Lower leg skin (tissue), 4 donors: ENCODE results near the gene TMCO1. TPM values are rescaled to one million over a fixed set of nuclear protein-coding genes. Genes with fewer than 3 reads are reported as not detected.
"Not testable (repeated sequence)": the region's sequence is repeated elsewhere in the genome, so short reads cannot be mapped to it uniquely, and the experiment has no call there.

Experiments
- DNase-seq, 2 donors: peaks; one replicate each; pipeline ENCODE4 v3.0.0-alpha.2; 2019; ENCODE audit warnings: low spot score in 2 of 2
- H3K4me3 ChIP-seq: fragments of 200-600 bp; sonication (generic); 2 replicates; pipeline ENCODE4 v1.5.1; 2017; ENCODE audit warnings: mild to moderate bottlenecking, low read depth; ENCODE audit not compliant: poor library complexity, severe bottlenecking
- POLR2A ChIP-seq, 2 donors: fragments of 450-650 bp; IDR thresholded peaks; one replicate each; pipeline ENCODE4 v1.6.1; 2016 to 2017; ENCODE audit warnings: antibody characterized with exemption in 2 of 2, mild to moderate bottlenecking in 1 of 2, moderate library complexity in 1 of 2
- WGBS, 2 donors: methylation state at CpG; one replicate each; pipeline ENCODE4 v1.1.5; 2018; 5-methylcytosine and 5-hydroxymethylcytosine counted together
- intact Hi-C: fragments of 100-400 bp; cut with DNase I; formaldehyde crosslinking; loops from one replicate; pipeline ENCODE4 v1.15.0; 2023; ENCODE audit warnings: low total_unique reads
- total RNA-seq, 4 donors: library from RNA; depleted of rRNA; stranded (reverse); fragments of >200 nt; gene quantifications; one replicate each; pipeline ENCODE4 v1.1.0, GENCODE V29; 2016
- TF ChIP-seq, protein P1 (sequence below), 3 donors: fragments of 450-650 bp; IDR thresholded peaks; one replicate each; pipeline ENCODE4 v1.5.1; 2016; ENCODE audit warnings: antibody characterized with exemption in 3 of 3, mild to moderate bottlenecking in 3 of 3, moderate library complexity in 2 of 3

TMCO1 gene
- total RNA-seq, 4 donors from 2014 or later = 34.4 to 48.6 (median 42.7) TPM

DNA sequence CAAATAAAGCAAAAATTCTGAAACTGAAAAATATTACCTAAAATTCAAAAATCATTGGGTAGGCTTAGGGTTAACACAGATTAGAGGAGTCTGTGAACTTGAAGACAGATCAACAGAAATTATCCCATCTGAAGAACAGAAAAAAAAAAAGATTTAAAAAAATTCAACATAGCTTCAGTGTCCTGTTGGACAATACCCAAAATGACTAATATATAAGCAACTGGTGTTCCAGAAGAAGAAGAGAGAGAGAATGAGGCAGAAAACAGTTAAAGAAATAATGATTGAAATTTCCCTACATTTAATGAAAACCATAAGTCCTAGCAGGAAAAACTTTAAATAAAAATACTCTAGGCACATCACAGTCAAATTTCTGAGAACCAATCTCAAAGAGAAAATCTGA is 31.5 kb downstream of the TMCO1 start:
- TF ChIP-seq, protein P1, sequence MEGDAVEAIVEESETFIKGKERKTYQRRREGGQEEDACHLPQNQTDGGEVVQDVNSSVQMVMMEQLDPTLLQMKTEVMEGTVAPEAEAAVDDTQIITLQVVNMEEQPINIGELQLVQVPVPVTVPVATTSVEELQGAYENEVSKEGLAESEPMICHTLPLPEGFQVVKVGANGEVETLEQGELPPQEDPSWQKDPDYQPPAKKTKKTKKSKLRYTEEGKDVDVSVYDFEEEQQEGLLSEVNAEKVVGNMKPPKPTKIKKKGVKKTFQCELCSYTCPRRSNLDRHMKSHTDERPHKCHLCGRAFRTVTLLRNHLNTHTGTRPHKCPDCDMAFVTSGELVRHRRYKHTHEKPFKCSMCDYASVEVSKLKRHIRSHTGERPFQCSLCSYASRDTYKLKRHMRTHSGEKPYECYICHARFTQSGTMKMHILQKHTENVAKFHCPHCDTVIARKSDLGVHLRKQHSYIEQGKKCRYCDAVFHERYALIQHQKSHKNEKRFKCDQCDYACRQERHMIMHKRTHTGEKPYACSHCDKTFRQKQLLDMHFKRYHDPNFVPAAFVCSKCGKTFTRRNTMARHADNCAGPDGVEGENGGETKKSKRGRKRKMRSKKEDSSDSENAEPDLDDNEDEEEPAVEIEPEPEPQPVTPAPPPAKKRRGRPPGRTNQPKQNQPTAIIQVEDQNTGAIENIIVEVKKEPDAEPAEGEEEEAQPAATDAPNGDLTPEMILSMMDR (IDR thresholded peaks at IDR 0.05) = no peak
- TF ChIP-seq POLR2A (IDR thresholded peaks at IDR 0.05) = no peak
- intact Hi-C loops = no loop called here
- no peak for DNase-seq
- no peak overlapping the region for H3K4me3 ChIP-seq

GRCh38 chr1:165734906-165735305 is 33.8 kb downstream of the TMCO1 start:
- TF ChIP-seq POLR2A (IDR thresholded peaks at IDR 0.05) = no peak
- TF ChIP-seq, protein P1 (IDR thresholded peaks at IDR 0.05) = no peak
- no peak for DNase-seq
- intact Hi-C loops = no loop called here
- WGBS, 2 donors = 85 to 93% methylated on average over 3 of the region's 3 CpGs
- no peak overlapping the region for H3K4me3 ChIP-seq

GRCh38 chr1:165726841-165727240 is 41.8 kb downstream of the TMCO1 start:
- no peak for TF ChIP-seq POLR2A (IDR thresholded peaks at IDR 0.05)
- TF ChIP-seq, protein P1 (IDR thresholded peaks at IDR 0.05) = no peak
- intact Hi-C loops = no loop called here
- WGBS, 2 donors = 94 to 99% methylated on average over 2 of the region's 2 CpGs

DNA sequence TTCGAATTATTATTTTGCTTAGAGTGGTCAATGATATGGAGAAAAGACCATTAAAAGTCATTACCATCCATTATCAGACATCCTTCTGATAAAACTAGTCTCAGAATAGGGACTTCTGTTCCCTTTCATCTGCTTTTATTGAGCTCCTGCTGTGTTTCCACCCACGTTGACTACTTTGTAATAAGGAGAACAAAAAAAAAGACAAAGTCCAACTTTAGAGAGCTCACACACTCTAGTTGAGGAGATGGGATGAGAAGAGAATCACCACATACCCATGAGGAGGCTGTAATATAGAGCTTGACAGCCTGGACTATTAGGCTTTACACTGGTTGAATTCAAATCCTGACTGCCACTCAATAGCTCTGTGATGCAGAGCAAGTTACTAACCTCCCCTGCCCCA is 42.5 kb downstream of the TMCO1 start:
- intact Hi-C loops = no loop called here
- no peak overlapping the region for H3K4me3 ChIP-seq
- DNase-seq = no peak
- 91 to 99% methylated on average over 2 of the region's 2 CpGs for WGBS, 2 donors
- TF ChIP-seq, protein P1 (IDR thresholded peaks at IDR 0.05) = no peak
- TF ChIP-seq POLR2A (IDR thresholded peaks at IDR 0.05) = no peak

More at GRCh38 chr1:165726841-165727240, 41.8 kb downstream of the TMCO1 start:
- no peak for DNase-seq
- H3K4me3 ChIP-seq = no peak overlapping the region

GRCh38 chr1:165717918-165718515 is 50.7 kb downstream of the TMCO1 start:
- TF ChIP-seq, protein P1 (IDR thresholded peaks at IDR 0.05) = no peak
- TF ChIP-seq POLR2A (IDR thresholded peaks at IDR 0.05) = no peak
- intact Hi-C loops = loop anchor here (10.0 kb wide), 1 partner anchor 197 kb away; no protein-coding TSS in a partner anchor
- no peak overlapping the region for H3K4me3 ChIP-seq
- WGBS, 2 donors = 23 to 34% methylated on average over 4 of the region's 4 CpGs
- no peak for DNase-seq

DNA sequence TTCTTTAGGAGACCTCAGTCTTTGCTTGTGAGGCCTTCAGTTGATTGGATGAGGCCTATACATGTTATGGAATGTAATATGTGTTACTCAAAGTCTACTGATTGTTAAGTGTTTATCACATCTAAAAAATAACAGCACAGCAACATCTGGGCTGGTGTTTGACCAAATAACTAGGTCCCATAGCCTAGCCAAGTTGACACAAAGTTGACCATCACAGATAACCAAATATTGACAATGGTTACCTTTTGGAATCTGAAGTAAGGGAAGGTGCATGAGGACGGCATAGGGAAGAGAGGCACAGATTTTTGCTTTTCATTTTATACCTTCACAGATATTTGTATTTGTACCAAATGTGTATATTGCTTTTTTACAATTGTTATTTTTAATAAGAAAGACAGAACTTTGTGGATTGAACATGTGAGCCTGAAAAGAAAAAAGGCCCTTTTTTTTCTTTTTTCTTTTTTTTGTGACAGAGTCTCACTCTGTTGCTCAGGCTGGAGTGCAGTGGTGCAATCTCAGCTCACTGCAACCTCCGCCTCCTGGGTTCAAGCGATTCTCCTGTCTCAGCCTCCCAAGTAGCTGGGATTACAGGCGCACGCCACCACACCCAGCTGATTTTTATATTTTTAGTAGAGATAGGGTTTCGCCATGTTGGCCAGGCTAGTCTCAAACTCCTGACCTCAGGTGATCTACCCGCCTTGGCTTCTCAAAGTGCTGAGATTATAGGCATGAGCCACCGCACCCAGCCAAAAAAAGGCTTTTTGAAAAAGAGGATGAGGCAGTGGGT is 52.2 kb downstream of the TMCO1 start:
- WGBS, 2 donors = 85 to 97% methylated on average over 8 of the region's 8 CpGs
- not testable (repeated sequence) for DNase-seq, H3K4me3 ChIP-seq
- intact Hi-C loops = loop anchor here (10.0 kb wide), 1 partner anchor 198 kb away; no protein-coding TSS in a partner anchor
